ENCODE measurements around the gene TENT5A. TPM values are rescaled to one million over a fixed set of nuclear protein-coding genes. Genes with fewer than 3 reads are reported as not detected.
"Not testable (repeated sequence)": the region's sequence is repeated elsewhere in the genome, so short reads cannot be mapped to it uniquely, and the experiment has no call there.

The TENT5A gene
- total and polyA plus RNA-seq, 8 donors = 7.2 to 23.2 (median 10.0) TPM

- no peak overlapping the region for H3K27ac ChIP-seq
- H3K4me3 ChIP-seq = no peak overlapping the region
- no peaks in the 10 kb centered on the region for H3K9me3 ChIP-seq
- H3K27me3 ChIP-seq = no peaks in the 10 kb centered on the region
- intact Hi-C loops (cut with DNase I) = no loop called here
- no peak for TF ChIP-seq CTCF (IDR thresholded peaks at IDR 0.05)
- H3K36me3 ChIP-seq = no peaks in the 10 kb centered on the region
- peaks cover 0 to 15% of the 10 kb centered on the region in 2 donors for H3K4me1 ChIP-seq
- DNase-seq (peak in 1 of 4 donors; percentile 38), ATAC-seq (peak; percentile 48)
Observed at GRCh38 chr6:81785377-81785776, 32.9 kb upstream of the TENT5A start.

GRCh38 chr6:81783893-81784292, 31.4 kb upstream of the TENT5A start:
- Histone ChIP-seq H3K27me3 (no peaks in the 10 kb centered on the region), H3K4me1 (peaks cover 0 to 15% of the 10 kb centered on the region in 2 donors), H3K9me3 (no peaks in the 10 kb centered on the region), H3K27ac (no peak overlapping the region), H3K36me3 (no peaks in the 10 kb centered on the region), H3K4me3 (no peak overlapping the region)
- intact Hi-C loops (cut with DNase I) = no loop called here
- DNase-seq (no peak), ATAC-seq (no peak)
- TF ChIP-seq CTCF (IDR thresholded peaks at IDR 0.05) = no peak

- Histone ChIP-seq H3K27ac (no peak overlapping the region), H3K9me3 (no peaks in the 10 kb centered on the region), H3K4me3 (no peak overlapping the region), H3K4me1 (peaks cover 0 to 4% of the 10 kb centered on the region in 2 donors), H3K36me3 (no peaks in the 10 kb centered on the region), H3K27me3 (no peaks in the 10 kb centered on the region)
- DNase-seq (no peak), ATAC-seq (no peak)
- no peak for TF ChIP-seq CTCF (IDR thresholded peaks at IDR 0.05)
- intact Hi-C loops (cut with DNase I) = no loop called here
Observed at GRCh38 chr6:81781624-81782023, 29.1 kb upstream of the TENT5A start.

GRCh38 chr6:81777586-81778268, 25.2 kb upstream of the TENT5A start:
- H3K27me3 ChIP-seq = no peaks in the 10 kb centered on the region
- no peak overlapping the region for H3K27ac ChIP-seq
- H3K4me1 ChIP-seq = no peaks in the 10 kb centered on the region
- H3K36me3 ChIP-seq = no peaks in the 10 kb centered on the region
- no peak for TF ChIP-seq CTCF (IDR thresholded peaks at IDR 0.05)
- intact Hi-C loops (cut with DNase I) = no loop called here
- DNase-seq (no peak), ATAC-seq (no peak)
- H3K9me3 ChIP-seq = no peaks in the 10 kb centered on the region
- no peak overlapping the region for H3K4me3 ChIP-seq

- H3K27me3 ChIP-seq; H3K27ac ChIP-seq; H3K4me3 ChIP-seq; H3K4me1 ChIP-seq; H3K9me3 ChIP-seq; intact Hi-C loops (cut with DNase I); H3K36me3 ChIP-seq: not testable (repeated sequence)
- peak in 2 of 4 donors; percentile 37 to 51 for DNase-seq
- peak; percentile 55 for ATAC-seq
Observed at GRCh38 chr6:81776219-81776618, 23.7 kb upstream of the TENT5A start.

- H3K4me3 ChIP-seq = no peak overlapping the region
- DNase-seq (no peak), ATAC-seq (no peak)
- H3K9me3 ChIP-seq = no peaks in the 10 kb centered on the region
- no peak for TF ChIP-seq CTCF (IDR thresholded peaks at IDR 0.05)
- H3K27me3 ChIP-seq = no peaks in the 10 kb centered on the region
- no peak overlapping the region for H3K27ac ChIP-seq
- no peaks in the 10 kb centered on the region for H3K4me1 ChIP-seq
- H3K36me3 ChIP-seq = no peaks in the 10 kb centered on the region
- intact Hi-C loops (cut with DNase I) = no loop called here
Observed at GRCh38 chr6:81774542-81774941, 22.1 kb upstream of the TENT5A start.

All from left lung (tissue), 10 donors.